NCI-H345 treated with DMSO at 0.1 percent for 48 hours (cell line): Measurements from ENCODE around the gene TMSB10.
A peak's percentile ranks its signal among the peaks of the same experiment; 100 is the strongest.

Experiments used
- DNase-seq: peaks from one replicate; lab custom pipeline; 2025; ENCODE audit not compliant: unreplicated experiment; lab: John Stamatoyannopoulos, UW

The TMSB10 gene

DNA sequence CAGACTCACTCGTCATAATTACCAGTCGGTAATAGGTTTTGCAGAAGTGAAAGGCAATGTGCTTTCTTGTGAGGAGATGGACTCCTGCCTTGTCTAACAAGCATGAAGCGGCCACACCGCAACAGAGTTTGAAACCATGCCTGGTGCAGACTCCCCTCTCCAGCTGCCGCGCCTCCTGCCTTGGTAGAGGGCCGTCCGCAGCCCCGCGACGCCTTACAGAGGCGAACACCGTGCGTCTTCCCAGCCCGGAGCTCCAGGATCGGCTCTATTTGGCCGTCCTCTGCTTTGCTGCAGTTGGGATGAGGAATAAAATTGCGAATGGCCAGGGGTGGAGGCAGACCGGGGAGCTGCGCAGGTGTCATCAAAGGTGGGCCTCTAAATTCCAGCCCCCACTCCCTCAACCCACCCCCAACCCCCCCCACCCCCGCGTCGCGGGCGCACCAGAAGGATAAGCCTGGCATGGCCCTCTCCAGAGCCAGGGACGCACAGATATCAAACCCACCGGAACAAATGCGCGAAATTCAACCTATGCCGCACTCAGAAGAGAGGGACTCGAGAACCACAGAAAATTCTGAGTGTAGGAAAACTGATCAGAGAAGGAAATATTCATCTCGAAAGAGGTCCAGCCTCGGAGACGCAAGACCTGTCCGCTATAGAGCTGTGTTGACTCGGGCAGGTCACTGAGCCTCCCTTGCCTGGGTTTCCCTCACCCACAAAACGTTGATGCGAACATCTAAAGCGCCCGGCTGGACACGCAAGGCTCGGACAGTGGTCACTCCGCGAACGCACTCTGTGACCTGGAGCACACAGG is 25.7 kb upstream of the TMSB10 start:
- no peak for DNase-seq

DNA sequence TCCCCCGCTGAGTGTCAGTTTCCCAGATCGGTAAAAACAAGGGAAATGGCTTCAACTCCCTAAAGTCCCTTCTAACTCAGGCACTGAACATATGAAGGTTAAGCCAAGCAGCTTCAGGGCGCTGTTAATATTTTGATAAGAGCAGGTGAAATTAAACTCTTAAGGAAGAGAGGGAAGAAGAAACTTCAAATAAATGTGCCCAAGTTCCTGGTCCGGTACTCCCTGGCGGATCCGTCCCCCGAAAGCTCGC is 25.1 kb upstream of the TMSB10 start:
- no peak for DNase-seq

DNA sequence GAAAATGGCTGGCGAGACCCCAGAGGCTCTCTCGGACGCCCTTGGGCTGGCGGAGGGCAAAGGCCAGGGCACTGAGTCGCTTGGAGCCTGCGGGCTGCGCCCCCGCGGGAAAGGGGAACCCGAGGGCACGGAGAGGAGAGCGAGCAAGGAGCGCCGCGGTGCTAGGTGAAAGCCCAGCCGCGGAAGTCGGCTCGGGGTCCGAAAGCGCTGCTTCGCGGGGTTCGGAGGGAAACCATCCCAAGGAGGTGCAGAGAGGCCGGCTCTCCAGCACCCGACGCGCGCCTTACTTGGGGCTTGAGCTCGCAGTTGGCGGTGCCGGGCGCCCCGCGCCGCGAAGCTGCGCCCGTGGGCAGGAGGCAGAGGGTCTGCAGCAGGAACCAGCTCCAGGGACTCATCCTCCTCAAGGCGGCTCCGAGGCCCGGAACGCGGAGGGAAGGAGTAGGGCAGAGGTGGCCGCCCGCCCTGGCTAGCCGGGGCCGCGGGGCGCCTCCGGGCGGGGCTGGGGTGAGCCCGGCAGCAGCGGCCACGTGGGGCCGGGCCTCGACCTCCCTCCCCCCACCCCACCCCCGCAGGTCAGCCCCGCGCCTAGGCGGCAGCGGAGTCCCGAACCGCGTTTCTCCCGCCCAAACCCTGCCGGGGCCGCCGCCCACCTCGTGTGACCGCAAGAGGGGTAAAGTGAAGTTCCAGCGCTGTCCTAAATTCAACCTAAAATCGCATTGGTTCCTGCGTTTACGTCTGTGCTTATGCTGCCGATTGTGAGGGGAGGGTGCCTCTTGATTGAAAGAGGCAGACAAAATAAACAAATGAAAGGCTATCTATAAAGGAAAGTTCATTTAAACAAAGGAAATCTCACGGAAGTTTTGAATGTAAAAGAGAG is 24.6 kb upstream of the TMSB10 start, which contains the start of gene TRABD2A:
TRABD2A (minus strand) TSS at position 440 of the 877 bp plus-strand sequence; CDS start at position 395, 45 bp downstream.
- DNase-seq = no peak

DNA sequence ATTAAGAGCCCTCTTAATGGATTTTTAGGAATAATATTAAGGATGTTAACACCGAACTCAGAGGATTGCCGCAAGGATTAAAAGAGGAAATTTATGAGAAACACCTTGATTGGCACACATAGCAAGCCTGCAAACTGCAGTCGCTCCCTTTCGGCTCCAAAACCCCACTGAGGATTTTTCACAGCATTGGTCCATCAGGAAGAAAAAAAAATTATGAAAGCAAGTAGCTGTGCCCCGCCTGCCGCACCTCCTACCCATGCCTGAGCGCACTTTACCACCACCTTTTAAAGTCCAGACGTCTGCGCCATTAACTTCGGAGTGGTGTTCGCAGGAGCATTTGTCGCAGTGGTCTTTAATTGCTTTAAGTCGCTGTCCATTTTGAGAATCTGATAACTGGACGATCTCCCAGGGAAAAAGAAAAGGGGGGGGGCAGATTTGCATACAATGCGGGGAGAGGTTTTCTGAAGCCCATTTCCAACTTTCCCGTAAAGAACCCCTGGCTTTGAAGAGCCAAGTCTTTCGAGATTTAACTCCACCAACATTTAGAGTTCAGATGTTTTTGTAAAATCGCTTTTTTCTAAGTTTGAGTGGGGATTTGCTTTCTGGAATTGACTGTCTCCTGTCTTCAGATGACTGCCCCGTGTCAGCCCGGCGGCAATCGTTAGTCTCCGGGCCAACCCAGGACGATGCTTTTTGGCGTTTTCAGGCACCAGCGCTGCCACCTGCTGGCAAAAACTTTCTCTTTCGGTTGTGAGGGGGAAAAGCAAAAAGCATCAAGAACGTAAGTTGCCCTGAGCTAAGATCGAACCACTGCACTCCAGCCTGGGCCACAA is 23.7 kb upstream of the TMSB10 start:
- DNase-seq = peak; percentile 78

DNA sequence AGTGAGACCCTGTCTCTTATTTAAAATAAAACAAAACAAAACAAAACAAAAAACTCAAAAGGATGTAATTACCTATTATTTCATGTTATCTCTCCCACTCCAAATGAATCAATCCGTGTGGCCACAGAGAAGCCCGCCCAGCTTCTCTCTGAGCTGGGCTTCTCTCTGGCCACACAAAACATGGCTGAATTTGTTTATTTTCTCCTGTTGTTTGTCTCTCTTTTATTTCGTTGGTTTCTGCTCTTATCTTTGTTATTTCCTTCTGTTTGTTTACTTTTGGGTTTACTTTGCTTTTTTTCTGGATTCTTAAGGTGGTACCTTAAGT is 23.1 kb upstream of the TMSB10 start:
- DNase-seq = no peak

DNA sequence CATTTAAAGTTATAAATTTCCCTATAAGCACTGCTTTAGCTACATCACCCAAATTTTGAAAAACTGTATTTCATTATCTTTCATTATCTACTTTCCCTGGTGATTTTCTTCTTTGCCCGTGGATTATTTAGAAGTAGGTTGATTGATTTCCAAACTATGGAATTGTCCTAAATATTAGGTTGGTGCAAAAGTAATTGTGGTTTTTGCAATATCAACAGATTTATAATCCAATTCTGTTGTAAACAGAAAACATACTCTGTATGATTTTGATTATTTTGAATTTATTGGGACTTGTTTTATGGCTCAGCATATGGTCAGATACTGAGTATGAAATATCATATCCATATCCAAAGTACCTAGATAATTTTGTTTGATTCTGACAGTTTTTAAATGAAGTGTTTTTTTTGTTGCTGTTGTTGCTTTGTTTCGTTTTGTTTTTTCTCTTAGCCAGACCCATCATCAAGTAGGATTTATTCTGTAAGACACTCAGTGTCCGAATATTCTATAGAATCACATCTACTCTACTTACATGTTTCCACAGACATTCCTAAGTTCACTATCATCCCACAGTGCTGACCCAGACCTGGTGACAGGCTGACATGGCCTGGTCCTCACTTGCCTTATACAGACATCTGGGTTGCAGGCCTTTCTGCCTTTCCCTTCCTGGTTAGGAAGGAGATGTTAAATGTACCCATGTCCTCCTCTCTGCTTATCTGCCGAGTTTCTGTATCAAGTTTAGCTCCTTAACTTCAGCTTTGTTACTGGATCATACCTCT is 22.5 kb upstream of the TMSB10 start:
- no peak for DNase-seq

DNA sequence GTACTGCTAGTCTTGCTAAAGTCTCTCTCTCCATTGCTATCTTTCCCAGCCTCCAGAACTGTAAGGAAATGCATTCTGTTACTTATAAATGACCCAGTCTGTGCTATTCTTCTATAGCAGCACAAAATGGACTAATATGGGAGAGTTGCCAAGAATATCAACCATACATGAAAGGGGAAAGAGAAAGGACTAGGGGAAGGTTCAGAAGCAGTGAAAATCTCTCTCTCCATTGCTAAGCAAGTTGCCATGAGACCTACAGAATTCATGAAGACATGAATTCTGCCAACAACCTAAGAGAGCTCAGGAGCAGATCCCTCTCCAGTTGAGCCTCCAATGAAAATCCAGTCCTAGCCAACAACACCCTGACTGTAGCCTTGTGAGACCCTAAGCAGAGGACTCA is 21.0 kb upstream of the TMSB10 start:
- DNase-seq = no peak

DNA sequence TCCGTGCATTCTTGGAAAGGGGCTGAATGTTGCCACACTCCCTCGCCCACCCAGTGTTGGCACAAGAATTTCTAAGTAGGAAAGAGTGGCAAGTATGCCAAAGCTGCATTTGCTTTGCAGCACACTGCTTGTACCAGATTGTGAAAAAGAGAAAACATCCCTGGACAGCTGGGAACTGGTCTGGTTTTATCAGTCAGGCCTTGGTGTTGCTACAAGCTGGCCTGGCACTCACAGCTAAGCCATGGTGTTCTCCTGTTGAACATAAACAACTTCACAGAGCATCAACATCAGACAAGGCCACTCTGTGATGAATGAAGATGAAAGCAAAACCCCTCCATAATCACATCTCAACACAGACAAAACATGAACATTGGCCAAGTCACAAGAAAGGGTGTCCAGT is 20.3 kb upstream of the TMSB10 start:
- DNase-seq = no peak

DNA sequence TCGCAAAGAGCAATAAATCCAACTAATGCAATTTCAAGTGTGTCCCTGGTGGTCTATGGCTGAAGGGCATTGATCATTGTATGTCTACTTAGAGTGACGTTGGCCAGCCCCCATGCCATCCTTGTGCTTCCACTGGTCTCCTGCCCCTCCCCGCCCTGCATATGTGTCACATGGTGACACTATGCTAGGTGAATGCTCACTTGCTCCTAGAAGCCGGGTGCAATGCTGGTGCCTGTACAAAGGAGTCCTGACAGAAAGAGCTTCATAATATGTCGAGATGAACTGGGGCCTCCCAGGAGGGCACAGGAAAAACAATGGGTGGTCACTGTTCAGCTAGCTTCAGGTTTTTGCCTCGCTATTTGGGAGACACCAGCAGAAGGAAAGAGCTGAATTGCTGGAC is 18.7 kb upstream of the TMSB10 start:
- no peak for DNase-seq

DNA sequence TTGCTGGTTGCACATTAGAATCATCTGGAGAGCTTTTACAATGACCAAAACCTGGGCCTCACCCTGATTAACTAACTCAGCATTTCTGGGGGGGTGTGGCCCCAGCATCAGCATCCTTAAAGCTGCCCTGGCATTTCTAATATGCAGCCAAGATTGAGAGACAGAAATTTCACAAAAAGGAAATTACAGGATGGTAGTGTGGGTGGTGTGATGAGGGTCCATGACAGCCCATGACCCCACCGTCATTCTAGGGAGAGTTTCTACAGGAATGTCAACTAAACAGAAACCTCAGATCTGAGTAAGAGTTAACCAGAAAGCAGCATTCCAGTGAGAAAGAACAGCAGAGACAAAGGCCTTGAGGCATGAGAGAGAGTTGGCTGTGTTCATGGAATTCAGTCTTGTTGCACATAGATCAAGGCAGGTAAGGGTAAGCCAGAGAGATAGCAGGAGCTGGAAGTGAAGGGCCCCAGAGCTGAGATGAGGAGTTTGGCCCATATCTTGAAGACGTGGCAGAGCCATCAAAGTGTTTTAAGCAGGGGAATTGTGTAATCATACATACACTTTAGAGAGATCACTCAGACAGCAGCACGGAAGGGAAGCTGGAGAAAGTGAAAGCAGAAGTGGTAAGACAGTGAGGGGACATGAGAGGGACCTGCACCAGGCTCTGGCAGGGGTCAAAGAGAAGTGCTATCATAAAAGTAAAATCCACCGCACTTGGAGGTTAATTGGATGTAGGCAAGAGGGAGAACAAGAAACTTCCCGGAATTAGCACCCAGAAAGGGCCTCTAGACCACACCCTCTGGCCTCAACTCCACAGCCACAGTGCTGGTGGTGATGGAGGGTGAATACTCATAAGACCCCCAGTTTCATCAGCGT is 16.8 kb upstream of the TMSB10 start:
- DNase-seq = no peak

DNA sequence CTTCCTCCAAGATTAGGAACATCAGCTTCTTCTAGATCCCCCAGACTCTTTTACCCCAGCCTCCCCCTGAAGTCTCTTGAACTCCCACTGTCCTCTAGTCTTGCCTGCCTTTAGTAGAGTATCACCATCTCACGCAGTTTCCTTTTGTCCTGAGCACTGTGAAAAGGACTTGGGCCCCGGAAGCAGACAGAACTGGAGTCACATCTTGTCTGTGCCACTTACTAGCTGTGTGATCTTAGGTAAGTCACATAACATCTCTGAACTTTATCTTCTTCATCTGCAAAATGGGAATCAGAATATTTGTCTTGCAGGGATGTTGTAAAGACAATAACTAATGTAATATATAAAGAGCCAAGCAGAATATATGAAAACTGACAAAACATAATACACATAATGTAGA is 16.1 kb upstream of the TMSB10 start:
- no peak for DNase-seq

DNA sequence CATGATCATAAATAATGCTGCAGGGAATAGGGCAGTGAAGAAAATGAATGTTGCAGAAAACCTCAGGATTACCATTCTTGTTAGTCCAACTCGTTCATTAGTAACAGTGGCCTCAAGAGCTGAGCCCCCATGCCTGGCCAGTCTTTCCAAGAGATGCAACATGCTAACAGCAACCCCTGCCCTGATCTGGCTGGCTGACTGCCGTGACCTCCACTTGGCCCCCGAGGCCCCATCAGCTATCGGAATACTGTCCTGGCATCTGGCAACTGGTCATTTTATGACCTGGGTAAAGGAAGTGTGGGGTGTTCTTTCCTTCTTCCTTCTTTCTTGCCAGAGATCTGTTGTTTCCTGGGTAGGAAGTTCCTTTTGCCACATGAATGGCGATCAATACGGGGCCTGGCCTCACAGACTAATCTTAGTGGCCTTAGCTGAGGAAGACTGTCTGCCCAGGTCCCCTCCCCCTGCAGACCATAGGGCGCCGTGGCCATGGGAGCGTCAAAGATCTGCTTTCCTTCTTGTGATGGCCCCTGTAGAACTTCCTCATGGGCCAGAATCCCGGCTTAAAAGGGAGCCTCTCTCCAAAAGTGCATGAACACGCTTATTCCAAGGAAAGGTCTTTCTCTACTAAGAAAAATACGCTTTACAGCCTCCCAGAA is 14.0 kb upstream of the TMSB10 start:
- no peak for DNase-seq

DNA sequence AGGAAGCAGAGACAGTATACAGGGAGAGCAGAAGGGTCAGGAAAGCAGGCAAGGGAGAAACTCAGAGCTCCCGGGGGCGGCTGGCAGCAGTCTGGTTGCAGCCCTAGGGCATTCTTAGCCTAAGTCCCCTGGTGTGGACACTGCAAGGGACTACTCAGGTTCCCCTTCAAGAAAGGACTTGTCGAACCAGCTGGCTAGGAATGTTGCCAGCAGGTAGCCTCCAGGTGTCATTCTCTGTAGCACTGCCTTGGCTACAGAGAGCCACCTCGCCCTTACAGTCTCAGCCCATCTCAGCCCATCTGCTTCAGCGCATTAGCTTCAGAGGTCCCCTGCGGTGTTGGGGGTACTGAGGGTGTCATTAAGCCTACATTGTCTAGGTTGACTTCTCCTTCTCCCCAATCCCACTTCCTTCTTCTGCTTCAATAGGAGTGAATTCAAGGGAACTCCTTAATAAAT is 11.3 kb upstream of the TMSB10 start:
- peak; percentile 76 for DNase-seq

DNA sequence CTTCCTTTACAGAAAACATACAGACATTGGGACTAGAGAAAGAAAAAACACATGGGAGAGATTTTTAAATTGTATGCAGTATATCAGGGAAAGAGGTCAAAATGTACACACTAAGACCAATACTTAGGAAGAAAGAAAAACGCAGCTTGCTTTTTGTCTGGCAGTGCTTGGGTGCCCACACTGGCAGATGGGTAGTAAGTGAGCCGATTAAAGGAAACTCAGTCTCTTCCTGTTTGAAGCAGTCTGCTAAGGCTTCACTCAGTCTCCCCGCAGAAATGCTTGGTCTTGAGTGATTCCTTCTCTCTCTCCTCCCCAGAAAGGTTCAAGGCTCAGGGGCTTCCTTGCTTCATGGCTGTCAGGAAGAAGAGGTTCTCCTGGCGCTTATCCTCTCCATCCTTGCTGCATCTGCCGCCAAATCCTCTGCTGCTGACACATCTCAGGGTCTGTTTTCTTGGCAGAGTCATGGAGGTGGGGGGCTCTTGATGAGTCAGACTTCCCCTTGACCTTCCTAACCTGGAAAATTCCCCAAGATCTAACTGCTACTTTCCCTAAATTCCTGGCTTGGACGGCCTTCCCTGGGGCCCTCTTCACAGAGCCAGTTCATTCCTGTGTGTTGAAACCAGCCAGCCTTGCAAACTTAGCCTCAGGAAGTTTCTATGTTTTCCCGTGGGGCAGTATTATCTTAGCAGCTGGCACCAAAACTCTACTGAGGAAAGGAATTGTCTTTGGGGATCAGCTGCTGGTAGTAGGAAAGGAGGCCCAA is 10.5 kb upstream of the TMSB10 start:
- DNase-seq = no peak

DNA sequence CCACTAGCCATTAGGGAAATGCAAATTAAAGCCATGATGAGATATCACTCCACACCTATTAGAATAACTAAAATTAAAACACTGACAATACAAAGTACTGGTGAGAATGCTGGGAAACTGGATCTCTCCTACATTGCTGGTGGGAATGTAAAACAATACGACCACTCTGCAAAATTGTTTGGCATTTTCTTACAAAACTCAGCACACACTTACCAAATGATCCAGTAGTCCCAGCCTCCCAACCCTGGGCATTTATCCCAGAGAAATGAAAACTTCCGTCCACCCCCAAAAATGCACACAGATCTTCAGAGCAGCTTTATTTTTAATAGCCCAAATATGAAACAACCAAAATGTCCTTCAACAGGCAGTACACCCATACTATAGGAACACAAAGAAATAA is 8.9 kb upstream of the TMSB10 start:
- no peak for DNase-seq

DNA sequence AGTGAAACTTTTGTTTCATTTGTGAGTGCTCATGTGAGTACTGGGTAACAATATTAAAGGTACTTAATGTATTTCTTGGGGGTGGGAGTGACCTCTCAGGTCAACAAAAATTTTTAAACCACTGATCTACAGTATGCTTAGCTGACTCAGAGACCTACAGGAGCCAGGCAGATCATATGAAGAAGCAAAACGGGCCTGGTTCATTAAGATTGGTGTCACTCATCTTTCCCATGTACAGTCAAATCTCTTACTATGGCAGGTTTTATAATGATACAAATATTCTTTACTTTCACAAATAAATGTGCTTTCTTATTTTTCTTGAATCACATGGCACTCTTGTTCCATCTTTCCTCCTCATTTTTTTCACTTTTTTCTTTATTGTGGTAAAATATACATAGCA is 7.7 kb upstream of the TMSB10 start:
- DNase-seq = no peak

DNA sequence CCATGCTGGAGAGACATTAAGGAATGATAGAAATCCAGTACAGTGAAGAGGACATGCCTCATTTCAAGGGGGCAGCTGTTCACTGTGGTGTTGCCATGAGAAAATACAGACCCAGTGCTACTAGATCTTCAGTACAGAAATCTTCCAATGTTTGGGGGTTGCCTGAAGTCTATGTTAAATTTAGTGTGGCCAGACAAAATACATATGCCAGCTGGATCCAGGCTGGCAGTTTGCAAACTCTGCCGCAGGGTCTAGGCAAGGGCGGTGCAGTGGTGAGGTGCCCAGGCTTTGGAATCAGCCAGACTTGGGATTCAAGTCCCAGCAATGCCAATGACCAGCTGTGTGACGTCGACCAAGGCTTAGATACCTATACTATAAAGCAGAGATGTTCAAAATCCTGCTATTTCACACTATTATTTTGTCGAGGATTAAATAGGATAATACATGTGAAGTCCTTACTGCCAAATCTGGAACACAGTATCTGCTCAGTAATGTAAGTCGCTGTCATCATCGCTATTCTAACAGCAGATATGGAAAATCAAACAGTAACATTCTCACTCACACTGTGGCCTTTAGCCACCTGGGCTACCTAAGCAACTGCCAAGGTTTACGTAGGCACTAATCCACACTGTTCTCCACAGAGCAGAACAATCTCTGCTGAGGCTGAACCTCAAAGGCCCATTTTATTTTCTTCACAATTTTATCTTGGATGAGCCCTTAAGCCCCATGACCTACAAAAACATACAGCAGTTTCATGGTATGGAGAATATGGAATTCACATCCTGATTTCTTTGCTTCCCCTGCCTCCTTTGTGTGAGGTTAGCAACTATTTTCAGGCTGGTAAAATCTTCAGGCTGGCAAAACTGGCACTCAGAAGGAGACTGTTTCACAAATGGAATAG is 5.9 kb upstream of the TMSB10 start:
- no peak for DNase-seq

DNA sequence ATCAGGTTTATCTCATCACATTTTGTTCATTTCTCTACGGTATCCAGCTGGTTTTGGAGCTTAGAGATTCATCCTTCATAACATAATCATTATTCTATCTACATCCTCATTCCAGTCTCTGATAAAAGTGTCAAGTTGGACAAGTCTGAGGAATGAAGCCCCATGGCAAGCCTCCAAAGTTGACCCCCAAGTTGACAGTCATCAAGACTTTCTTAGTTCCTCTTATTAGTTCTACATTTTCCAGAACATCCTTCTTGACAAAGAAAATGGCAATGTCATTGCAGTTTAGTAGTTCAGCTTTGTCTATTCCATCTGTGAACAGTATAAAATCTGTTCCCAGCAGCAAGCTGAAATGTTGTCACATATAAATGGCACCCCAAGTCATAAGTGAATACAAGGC is 4.5 kb upstream of the TMSB10 start:
- no peak for DNase-seq
